ENCODE results near the gene FMN1.

DNA sequence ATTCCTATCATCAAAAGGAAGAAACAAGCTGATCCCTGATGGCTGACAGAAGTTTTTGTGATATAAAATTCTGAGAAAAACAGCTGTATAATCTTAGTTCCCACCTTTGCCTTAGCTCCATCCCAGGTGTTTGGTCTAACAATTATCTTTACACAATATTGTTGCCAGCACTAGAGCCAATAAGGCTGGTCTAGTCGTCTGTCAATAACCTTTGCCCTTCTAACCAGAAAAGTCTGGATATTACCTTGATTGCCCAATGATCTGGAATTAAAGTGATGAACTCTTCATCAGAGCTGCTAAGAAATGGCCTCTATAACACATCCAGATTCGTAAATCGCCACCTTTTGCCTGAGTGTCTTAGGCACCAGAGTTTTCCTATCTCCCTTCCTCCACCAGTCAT is 98.4 kb downstream of the FMN1 start:
- TF ChIP-seq, protein P1, sequence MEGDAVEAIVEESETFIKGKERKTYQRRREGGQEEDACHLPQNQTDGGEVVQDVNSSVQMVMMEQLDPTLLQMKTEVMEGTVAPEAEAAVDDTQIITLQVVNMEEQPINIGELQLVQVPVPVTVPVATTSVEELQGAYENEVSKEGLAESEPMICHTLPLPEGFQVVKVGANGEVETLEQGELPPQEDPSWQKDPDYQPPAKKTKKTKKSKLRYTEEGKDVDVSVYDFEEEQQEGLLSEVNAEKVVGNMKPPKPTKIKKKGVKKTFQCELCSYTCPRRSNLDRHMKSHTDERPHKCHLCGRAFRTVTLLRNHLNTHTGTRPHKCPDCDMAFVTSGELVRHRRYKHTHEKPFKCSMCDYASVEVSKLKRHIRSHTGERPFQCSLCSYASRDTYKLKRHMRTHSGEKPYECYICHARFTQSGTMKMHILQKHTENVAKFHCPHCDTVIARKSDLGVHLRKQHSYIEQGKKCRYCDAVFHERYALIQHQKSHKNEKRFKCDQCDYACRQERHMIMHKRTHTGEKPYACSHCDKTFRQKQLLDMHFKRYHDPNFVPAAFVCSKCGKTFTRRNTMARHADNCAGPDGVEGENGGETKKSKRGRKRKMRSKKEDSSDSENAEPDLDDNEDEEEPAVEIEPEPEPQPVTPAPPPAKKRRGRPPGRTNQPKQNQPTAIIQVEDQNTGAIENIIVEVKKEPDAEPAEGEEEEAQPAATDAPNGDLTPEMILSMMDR (conservative IDR thresholded peaks at IDR 0.05), result no peak
- TF ChIP-seq EZH2 (IDR thresholded peaks at IDR 0.05; ENCODE audit: low read depth), result no peak
